GM10847 (cell line): Measurements from ENCODE around the gene CCL13.

Source experiments
- POLR2A ChIP-seq: IDR thresholded peaks from 2 replicates; pipeline ENCODE4 v1.6.1; 2011; ENCODE audit not compliant: insufficient read length; ENCODE audit errors: extremely low read depth

CCL13 gene

DNA sequence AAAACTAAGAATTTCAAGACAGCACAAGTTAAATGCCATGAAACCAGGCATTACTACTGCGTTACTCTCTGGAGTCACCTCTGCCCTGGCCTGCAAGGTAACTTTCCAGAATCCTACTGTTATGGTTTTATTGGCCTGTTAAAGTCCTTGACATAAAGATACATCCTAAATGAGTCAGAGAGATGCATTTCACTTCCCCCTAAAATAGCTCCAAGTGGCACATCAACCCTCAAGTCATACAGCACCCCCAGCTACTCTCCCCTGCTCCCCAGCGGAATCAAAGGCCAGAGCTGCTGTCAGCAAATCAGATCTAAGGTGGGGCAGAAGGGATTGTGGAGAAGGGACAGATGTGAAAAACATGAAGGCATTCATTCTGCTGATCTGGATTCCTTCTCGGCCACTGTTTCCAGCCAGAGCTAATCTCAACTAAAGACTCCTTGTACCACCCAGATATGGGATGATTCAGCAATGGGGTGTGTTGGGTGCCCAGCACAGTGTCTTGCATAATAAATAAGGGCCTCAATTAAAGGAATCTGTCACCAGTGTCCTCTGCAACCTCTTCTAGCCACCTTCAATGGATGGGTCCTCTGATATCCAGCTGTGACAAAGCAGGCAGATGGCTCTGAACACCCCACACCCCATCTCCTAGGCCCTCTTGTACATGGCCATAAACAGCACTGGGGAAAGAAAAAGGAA lies 15.3 kb downstream of the CCL13 start:
- no peak for TF ChIP-seq POLR2A

DNA sequence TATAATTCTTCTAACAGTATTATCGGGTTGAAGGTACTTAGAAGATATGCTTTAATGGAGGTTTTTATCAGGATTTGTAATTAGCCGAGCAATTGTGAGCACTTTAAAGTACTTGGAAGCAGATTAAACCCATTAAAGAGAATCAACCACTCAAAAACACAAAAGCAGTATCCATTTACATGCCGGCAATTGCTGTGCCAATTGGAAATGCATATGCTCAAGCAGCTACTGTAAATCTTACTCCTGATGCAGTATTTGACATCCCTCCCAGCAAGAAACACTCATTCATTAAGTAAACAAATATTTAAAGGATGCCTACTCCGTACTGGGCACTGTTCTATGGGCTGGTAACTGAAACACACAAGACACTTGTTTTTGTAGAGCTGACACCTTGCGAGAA lies 18.2 kb downstream of the CCL13 start:
- no peak for TF ChIP-seq POLR2A

DNA sequence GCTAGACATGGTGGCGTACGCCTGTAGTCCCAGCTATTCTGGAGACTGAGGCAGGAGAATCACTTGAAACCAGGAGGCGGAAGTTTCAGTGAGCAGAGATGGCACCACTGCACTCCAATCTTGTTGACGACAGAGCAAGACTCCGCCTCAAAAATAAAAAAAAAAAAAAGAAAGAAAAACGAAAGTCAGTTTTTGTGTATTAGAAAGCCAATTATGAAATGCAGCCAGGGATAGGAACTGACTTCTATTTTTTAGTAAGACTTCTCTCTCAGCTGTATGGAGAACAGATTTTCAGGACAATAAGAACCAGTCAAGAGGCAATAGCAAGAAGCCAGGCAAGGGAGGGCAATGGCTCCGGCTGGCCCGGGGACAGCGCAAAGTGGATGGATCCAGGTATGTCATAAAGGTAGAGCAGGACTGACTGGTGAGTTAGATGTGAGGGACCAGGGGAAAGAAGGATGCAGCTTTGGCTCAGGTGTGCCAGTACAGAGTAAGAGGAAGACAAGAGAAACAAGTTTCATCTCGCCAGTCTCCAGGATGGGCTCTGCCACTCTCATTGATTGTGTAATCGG lies 19.2 kb downstream of the CCL13 start:
- TF ChIP-seq POLR2A = no peak

DNA sequence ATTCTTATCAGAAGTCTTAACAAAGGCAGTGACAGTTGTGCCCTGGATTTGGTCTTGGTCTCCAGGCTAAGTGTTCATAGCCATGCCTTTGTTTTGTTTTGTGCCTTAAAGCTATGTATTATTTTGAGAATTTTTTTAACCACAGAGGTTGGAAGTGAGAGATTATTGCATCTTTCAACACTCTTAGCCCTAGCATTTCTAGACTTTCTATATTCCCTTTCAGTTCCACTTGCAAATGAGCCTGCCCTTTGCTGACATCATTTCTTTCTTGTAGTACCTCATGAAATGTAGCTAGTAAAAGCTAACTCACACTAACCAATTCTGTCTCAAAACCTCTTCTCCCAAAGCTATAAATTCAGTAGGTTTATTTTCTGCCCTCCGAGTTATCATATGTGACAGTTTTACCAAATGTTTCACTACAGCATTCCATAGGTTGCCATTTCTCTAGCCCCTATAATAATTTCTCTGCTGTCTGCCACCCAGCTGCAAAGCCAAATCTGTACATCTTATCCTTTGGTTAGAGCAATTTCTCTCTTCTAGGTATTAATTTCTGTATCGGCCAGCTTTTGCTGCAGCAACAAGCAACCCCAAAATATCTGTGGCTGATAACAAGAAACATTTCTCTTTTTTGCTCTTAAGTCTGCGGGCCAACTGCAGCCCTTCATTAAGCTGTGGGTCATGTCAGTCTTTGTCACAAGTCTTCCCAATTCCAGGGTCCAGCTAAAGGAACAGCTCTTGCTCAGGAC lies 21.0 kb downstream of the CCL13 start:
- no peak for TF ChIP-seq POLR2A

DNA sequence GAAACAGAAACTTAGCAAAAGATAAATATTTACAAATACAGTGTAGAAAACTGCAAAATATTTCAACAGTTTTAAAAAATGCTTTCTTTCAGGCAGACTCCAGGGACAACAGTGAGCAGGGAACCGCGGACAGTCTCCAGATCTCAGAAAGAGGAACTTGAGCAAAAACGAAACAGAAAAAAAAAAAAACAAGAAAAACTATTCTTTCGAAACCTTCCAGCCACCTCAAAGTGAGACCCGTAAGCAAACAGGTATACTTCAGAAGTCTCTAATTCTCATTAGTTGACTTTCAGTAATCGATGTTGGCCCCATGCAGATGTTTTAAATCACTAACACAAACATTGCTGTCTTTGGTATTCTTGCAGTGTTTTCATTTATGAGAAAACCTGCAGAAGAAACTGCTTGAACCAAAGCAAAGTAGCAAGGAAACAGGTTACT lies 22.4 kb downstream of the CCL13 start:
- TF ChIP-seq POLR2A = no peak

DNA sequence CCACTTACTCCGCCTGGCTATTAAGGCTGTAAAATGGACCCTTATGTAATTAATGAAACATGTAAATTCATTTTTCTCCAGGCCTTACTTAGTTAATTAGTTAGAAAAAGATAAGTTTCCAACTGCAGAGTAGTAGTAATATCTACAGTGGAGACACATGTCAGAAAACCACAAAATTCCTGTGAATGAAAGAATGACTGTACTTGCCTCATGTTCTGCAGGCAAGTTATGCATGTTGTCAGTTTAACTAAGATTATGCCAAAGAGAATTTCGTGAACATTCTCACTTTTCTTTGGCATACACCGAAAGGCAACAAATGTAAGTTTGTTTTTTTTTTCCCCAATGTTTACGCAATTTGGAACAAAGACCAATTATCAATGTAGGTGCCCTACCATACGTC lies 23.6 kb downstream of the CCL13 start:
- no peak for TF ChIP-seq POLR2A

DNA sequence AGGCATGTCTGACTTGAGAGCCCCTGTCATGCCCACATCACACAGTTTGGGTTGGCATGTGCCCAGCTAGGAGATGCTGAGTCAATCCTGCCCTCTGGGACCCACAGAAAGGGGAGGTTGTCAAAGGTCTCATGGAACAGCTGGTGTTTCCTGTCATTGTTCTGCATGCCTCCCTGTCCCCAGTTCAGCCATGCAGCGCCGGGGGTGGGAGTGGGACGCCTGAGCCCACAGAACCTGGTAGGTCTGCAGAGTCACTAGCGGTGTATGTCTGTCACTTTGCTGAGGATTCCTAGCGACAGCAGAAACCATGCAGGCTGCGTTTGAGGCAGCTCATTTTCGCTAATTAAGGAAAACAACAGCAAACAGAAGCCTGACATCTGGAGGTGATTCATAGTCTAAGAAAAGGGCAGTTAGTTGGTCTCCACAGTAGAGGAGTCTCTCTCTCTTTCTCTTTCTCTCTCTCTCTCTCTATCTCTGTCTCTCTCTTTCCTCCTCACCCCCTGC lies 26.4 kb downstream of the CCL13 start:
- no peak for TF ChIP-seq POLR2A

DNA sequence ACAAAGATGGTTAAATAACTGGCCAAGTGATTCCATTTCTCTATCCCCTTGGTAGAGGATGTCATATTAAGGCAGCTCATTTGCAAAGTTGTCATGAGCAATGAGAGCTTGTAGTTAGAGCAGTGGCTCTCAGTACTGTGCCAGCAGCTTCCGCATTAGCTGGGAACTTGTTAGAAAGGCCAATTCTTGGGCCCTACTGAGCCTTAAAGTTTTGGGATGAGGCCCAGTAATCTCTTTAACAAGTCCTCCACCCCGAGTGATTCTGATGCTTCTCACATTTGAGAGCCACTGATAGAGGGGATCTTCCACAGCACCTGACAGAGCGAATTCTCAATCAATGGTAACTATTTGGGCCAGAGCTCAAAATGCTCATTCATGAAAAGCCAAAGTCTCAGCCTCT lies 26.9 kb downstream of the CCL13 start:
- TF ChIP-seq POLR2A = no peak

DNA sequence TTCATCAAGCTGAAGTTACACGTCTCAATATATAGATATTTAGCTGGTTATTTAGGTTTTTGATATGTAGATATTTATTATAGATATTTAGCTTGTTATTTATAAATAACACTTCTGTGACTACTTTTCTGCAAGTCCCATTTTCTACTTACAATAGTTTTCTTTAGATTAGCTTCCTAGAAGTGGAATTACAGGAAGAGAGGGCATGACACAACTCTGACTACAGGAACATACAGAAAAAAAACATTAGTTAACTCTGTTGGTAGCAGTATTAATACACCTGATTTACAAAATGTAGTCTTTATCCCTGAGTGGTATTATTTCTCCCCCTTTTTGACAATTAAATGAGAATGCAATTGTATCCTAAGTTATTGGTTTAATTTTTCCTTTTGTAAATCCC lies 28.0 kb downstream of the CCL13 start:
- TF ChIP-seq POLR2A = no peak

DNA sequence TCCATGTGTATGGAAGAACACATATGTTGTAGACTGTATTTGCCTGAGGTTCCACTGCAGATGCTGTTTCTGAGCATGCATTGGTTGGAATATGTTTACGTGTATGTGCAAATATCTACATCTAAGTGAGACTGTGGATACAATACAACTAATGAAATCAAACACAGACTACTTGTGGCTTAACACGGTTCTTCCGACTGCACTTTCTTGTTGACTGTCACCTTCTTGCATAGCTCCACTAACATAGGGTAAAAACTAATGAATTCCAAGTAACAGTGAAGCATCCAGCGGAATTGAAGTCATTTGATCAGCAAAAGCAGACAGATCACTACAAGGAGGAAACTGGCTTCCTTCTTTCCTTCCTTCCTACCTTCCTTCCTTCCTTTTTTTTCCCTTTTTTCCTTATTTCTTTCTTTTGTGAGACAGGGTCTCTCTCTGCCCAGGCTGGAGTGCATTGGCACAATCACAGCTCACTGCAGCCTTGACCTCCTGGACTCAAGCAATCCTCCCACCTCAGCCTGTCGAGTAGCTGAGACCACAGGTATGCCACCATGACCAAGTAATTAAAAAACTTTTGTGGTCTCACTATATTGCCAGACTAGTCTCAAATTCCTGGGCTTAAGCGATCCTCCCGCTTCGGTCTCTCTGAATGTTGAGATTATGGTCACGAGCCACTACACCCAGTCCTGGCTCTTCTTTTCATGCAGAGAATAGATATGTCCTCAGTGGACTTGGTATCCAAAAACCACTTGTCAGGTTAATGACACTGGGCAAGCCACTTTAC lies 28.7 kb downstream of the CCL13 start:
- no peak for TF ChIP-seq POLR2A

DNA sequence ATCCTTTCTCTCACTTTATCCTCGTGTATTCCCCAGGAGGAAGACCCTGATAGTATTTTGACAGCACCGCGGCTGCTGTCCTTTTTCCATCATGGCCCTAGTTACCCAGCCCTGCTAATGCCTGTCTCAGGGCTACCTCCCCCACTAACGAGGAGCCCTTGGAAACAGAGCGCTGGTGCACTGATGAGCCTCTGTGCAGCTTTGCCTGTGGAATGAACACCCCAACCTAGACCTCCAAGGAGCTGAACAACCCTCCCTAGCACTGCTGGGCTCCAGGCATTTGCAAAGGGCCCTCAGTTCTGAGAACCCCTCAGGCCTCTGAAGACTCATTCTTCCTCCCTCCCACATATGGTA lies 30.0 kb downstream of the CCL13 start:
- TF ChIP-seq POLR2A = no peak

DNA sequence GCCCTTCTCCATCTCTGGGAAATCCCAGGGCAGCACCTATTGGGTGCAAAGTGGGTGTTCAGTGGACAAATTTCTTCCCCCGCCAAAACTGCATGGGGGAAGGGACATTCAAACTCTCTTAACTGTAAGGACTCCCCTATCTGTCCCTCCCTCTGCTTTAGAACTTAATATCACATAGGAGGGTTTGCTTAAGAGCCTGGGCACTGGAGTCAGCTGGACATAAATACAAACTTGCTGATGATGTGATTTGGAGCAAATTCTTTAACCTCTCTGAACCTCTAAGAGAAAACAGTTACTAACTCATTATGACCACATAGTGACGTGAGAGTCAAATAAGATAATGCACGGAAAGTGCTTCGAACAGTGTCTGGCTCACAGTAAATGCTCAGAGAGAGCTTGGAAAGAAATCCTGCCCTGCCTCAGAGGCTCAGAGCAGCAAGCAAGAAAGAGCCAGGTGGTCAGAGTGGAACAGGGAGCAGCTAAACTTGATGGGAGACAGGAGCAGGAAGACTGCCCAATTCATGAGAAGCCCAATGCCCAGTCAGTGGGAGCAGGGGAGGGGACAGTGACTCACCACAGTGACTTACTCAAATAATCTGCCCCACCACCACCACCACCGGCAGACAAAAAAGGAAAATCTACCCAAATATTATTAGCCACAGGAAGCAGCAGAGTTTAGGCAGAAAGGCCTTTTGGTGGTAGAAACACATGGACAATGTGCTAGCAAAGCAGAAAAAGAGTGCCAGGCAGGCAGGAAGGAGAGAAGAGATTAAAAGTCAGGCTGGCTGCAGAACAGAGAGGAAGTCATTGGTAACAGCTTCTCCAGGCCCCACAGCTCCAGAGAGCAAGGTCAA lies 30.6 kb downstream of the CCL13 start:
- TF ChIP-seq POLR2A = no peak

DNA sequence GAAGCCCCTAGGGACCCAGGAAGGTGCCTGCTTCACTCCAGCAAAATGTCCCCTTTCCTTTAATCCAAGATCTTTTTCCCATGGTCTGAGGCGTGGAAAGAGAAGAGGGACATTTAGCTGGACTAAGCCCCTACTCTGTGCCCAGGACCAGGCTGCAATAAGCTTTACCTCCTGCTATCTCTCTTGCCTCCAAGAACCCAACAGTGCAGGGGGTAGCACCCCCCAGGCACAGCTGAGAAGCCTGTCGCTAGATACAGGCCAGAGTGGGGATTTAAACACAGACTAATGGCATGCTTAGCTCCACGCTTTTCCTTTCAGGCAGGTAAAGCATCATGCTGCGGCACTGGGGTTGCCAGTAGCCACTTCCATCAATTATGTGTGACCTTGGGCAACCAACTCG lies 31.3 kb downstream of the CCL13 start:
- no peak for TF ChIP-seq POLR2A

DNA sequence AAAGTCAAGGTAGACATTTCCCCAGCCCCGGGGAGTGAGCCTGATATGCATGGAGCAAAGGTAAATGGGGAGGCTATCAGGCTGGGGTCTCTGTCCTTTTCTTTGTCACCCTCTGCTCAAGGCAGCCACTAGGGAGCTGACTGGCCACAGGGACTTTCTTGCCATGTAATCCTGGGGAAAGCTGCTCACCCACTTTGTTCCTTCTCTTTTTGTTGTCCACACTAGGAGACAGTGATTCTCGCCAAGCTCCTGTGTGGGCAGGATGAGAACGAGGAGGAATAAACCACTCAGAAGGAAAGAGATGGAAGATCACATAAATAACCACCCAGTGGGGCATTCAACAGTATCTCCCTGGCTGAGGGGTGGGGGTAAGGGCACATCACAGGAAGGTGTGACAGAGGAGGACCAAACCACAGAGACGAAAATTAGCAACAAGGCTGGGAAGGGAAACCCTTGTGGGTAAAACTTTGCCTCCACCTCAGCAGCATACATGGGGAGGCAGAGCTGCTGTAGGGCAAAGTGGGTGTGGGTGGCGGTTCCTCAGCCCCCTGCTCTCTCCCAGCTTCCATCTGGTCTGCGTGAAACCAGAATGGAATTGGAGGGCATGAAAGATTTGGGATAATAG lies 33.0 kb downstream of the CCL13 start:
- TF ChIP-seq POLR2A = no peak
